K562 (cell line): ENCODE data around the gene TENM3. TPM values are rescaled to one million over a fixed set of nuclear protein-coding genes. Genes with fewer than 3 reads are reported as not detected.

Source experiments
- ATAC-seq: fragments of 200-7000 bp; cut with Tn5 transposase; 3 replicates; pipeline ENCODE4 v1.9.1; 2020; ENCODE audit warnings: moderate library complexity
- BruUV-seq: library from RNA; stranded (reverse); fragments of 400-500 nt; replicated peaks from 2 replicates; lab custom pipeline; 2021; lab: Mats Ljungman, UMichigan
- CTCF ChIA-PET: fragments of 300-600 bp; formaldehyde crosslinking; extraction: SDS; loops from one replicate; lab custom pipeline; 2021; ENCODE audit warnings: low intra/inter-chr PET ratio; lab: Yijun Ruan, JAX
- POLR2A ChIA-PET: fragments of 300-600, 350-650 bp; sonication (Branson Sonifier 250); formaldehyde crosslinking; extraction: SDS; loops from one replicate; lab custom pipeline; 2021; ENCODE audit warnings: antibody characterized with exemption, inconsistent platforms; lab: Yijun Ruan, JAX
- DNase-seq, 4 experiments: peaks; one replicate each; pipeline versions ENCODE4 v3.0.0 to v3.0.0-alpha.2; 2011 to 2018; ENCODE audit warnings: low spot score in 3 of 4, mixed read lengths in 3 of 4; ENCODE audit errors: extremely low read depth in 1 of 4
- FAIRE-seq: peaks from 2 replicates; lab custom pipeline; 2011; peaks lifted over from hg19 to GRCh38; lab: Jason Lieb, UNC
- H2AFZ ChIP-seq: 2 replicates; pipeline ENCODE4 v1.6.0; 2011; ENCODE audit warnings: low read depth, low read length, control low read depth, inconsistent platforms
- H3K27ac ChIP-seq: fragments of 200-600 bp; 3 replicates; pipeline ENCODE4 v1.8.0; 2011; ENCODE audit warnings: low read depth, mild to moderate bottlenecking, control low read depth, inconsistent platforms, low read length, moderate library complexity, mixed read lengths; ENCODE audit errors: extremely low read depth
- H3K27me3 ChIP-seq, 2 experiments: fragments of 300-600 bp in 1 of 2; 2 replicates in 1 of 2; 3 replicates in 1 of 2; pipeline versions ENCODE4 v1.6.0 to v1.8.0; 2011; ENCODE audit warnings: inconsistent platforms in 2 of 2, low read length in 2 of 2, mild to moderate bottlenecking in 1 of 2, mixed read lengths in 1 of 2, moderate library complexity in 1 of 2; ENCODE audit not compliant: control insufficient read depth in 2 of 2, insufficient read depth in 2 of 2
- H3K36me3 ChIP-seq: fragments of 300-600 bp; 3 replicates; pipeline ENCODE4 v1.8.0; 2011; ENCODE audit warnings: mild to moderate bottlenecking, low read length, inconsistent platforms; ENCODE audit not compliant: control insufficient read depth, insufficient read depth
- H3K4me1 ChIP-seq, 2 experiments: fragments of 200-600 bp in 1 of 2; replicated peaks in 1 of 2; 2 replicates in 1 of 2; 3 replicates in 1 of 2; pipeline versions ENCODE4 v1.5.1 to v1.8.0; 2011; ENCODE audit warnings: inconsistent platforms in 2 of 2, low read length in 2 of 2, mild to moderate bottlenecking in 1 of 2, mixed read lengths in 1 of 2, moderate library complexity in 1 of 2; ENCODE audit not compliant: control insufficient read depth in 2 of 2, insufficient read depth in 2 of 2
- H3K4me2 ChIP-seq: 2 replicates; pipeline ENCODE4 v1.6.1; 2011; ENCODE audit warnings: low read length, control low read depth, inconsistent platforms, mixed read lengths; ENCODE audit not compliant: insufficient read depth
- H3K4me3 ChIP-seq: fragments of 200-600 bp; sonication (generic), shearing (Covaris generic); 2 replicates; pipeline ENCODE4 v1.5.1; 2016; ENCODE audit warnings: control low read depth, inconsistent platforms
- H3K79me2 ChIP-seq: fragments of 200-600 bp; 3 replicates; pipeline ENCODE4 v1.8.0; 2011; ENCODE audit warnings: low read length, inconsistent platforms; ENCODE audit not compliant: control insufficient read depth, insufficient read depth
- H3K9ac ChIP-seq, 2 experiments: 2 replicates each; pipeline versions ENCODE4 v1.6.0 to v1.6.1; 2011; ENCODE audit warnings: low read depth in 2 of 2, low read length in 2 of 2, control low read depth in 1 of 2, inconsistent platforms in 1 of 2, mild to moderate bottlenecking in 1 of 2, mixed read lengths in 1 of 2; ENCODE audit not compliant: insufficient read depth in 1 of 2
- H3K9me1 ChIP-seq: one replicate; pipeline ENCODE4 v1.6.0; 2011; ENCODE audit warnings: inconsistent platforms, mild to moderate bottlenecking, low read length, moderate library complexity; ENCODE audit not compliant: control insufficient read depth, insufficient read depth
- H3K9me3 ChIP-seq: replicated peaks from 2 replicates; pipeline ENCODE4 v1.5.1; 2011; ENCODE audit warnings: low read depth, low read length, inconsistent platforms; ENCODE audit not compliant: control insufficient read depth, insufficient read depth
- H4K20me1 ChIP-seq: replicated peaks from 2 replicates; pipeline ENCODE4 v1.6.1; 2011; ENCODE audit warnings: low read length, inconsistent platforms, mixed read lengths; ENCODE audit not compliant: control insufficient read depth, insufficient read depth
- FOSL1 ChIP-seq: fragments of 200-800 bp; sonication (Bioruptor generic); conservative IDR thresholded peaks from 2 replicates; pipeline ENCODE4 v1.6.1; 2016; ENCODE audit warnings: missing genetic modification characterization, missing compliant biosample characterization
- HDAC1 ChIP-seq, 2 experiments: fragments of 450-650 bp; IDR thresholded peaks; 2 replicates each; pipeline ENCODE4 v1.6.1; 2016 to 2017; ENCODE audit warnings: inconsistent platforms in 1 of 2, mild to moderate bottlenecking in 1 of 2, moderate library complexity in 1 of 2
- NCOA1 ChIP-seq: fragments of 450-650 bp; IDR thresholded peaks from 2 replicates; pipeline ENCODE4 v1.6.1; 2016; ENCODE audit warnings: low read depth
- SETDB1 ChIP-seq: IDR thresholded peaks from one replicate; pipeline ENCODE4 v1.6.1; 2012; ENCODE audit warnings: low read length, control low read depth, inconsistent platforms
- STAT5A ChIP-seq: IDR thresholded peaks from 2 replicates; pipeline ENCODE4 v1.6.1; 2012; ENCODE audit warnings: low read length, inconsistent platforms, borderline replicate concordance
- TSC22D4 ChIP-seq: fragments of 450-650 bp; IDR thresholded peaks from 2 replicates; pipeline ENCODE4 v1.6.1; 2016; ENCODE audit warnings: missing genetic modification characterization, missing biosample characterization, control low read depth
- ZNF583 ChIP-seq: fragments of 250-450 bp; sonication (Bioruptor Pico); IDR thresholded peaks from 2 replicates; pipeline ENCODE4 v1.4.0; 2020
- WGBS: fragments of 100-300 bp; shearing (Covaris generic); methylation state at CpG from one replicate; pipeline ENCODE4 v1.1.6; 2016; ENCODE audit warnings: low coverage, mixed read lengths; ENCODE audit not compliant: insufficient coverage; ENCODE audit errors: missing lambda C conversion rate; 5-methylcytosine and 5-hydroxymethylcytosine counted together
- in situ Hi-C: fragments of 300-500 bp; cut with MboI; formaldehyde crosslinking; loops from 4 replicates; pipeline ENCODE4 v1.15.0; 2018; ENCODE audit warnings: inconsistent platforms, mixed read lengths
- intact Hi-C: fragments of 100-400 bp; cut with micrococcal nuclease; formaldehyde crosslinking; loops from 2 replicates; pipeline ENCODE4 v1.14.2; 2022
- polyA plus RNA-seq, 8 experiments: library from polyadenylated mRNA; depleted of rRNA in 4 of 8; stranded (reverse) in 5 of 8; unstranded in 3 of 8; fragments of >200 nt; fragmentation: Nextera tagmentation in 2 of 8; fragmentation: Illumina TruSeq in 1 of 8; extraction: Ambion mirVana in 2 of 8; extraction: Trizol in 1 of 8; gene quantifications; 2 replicates each; pipeline versions ENCODE4 v1.2.1 to v1.2.3, GENCODE V29; 2011 to 2014; ENCODE audit warnings: inconsistent platforms in 1 of 8, missing spikeins in 1 of 8
- total RNA-seq, 7 experiments: library from RNA; depleted of rRNA in 6 of 7; stranded (reverse); fragments of >200 nt in 6 of 7; fragmentation: Illumina TruSeq in 2 of 7; extraction: Trizol in 2 of 7; gene quantifications; 2 replicates each; pipeline versions ENCODE4 v1.2.1 to v1.2.3, GENCODE V29; 2011 to 2021; ENCODE audit warnings: low replicate concordance in 1 of 7

TENM3 gene
- total and polyA plus RNA-seq, 9 of the 15 experiments (the other 6 are each of a cell fraction or from before 2014, with no cell fraction given) = 0.01 to 0.02 TPM; not detected in 7

DNA sequence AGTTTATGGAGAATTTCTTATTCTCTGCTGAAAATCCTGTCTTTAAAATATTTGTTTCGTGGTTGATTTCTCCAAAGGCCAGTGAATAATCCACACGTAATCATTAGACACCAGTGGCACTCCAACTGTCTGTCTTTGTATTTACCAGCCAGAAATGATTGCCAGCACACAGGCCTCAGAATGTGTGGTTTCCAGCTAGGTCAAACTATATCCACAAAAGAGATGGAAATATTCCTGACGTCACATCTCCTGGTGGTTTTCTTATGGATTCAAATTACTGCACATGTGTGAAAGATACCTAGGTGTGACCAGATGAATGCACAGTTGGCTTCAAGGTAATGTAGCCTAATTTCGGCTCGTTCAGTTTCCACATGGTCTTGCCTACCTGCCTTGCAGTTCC lies 27.2 kb upstream of the TENM3 start:
- Histone ChIP-seq H3K36me3 (no peaks in the 10 kb centered on the region), H2AFZ (no peak overlapping the region), H3K9me1 (no peaks in the 10 kb centered on the region), H4K20me1 (no peaks in the 10 kb centered on the region)
- no peak for ATAC-seq
- WGBS = 2% methylated on average over 5 of the region's 5 CpGs
- intact Hi-C loops = no loop called here
- CTCF ChIA-PET = no interaction called here
- no peak for TF ChIP-seq HDAC1 (IDR thresholded peaks at IDR 0.05)
- TF ChIP-seq ZNF583 = no peak
- TF ChIP-seq NCOA1 = no peak
- TF ChIP-seq SETDB1 = no peak
- TF ChIP-seq, all 486 proteins: peak for 0
- H3K4me3 ChIP-seq = no peak overlapping the region
- POLR2A ChIA-PET = no interaction called here
- no peak overlapping the region for H3K4me2 ChIP-seq
- H3K27me3 ChIP-seq = no peaks in the 10 kb centered on the region
- in situ Hi-C loops = no loop called here
- no peaks in the 10 kb centered on the region for H3K9me3 ChIP-seq
- BruUV-seq = no TSS peak
- H3K9ac ChIP-seq = no peak overlapping the region
- H3K27ac ChIP-seq = no peak overlapping the region
- no peaks in the 10 kb centered on the region for H3K4me1 ChIP-seq
- DNase-seq = no peak
- FAIRE-seq = no peak
- H3K79me2 ChIP-seq = no peaks in the 10 kb centered on the region

DNA sequence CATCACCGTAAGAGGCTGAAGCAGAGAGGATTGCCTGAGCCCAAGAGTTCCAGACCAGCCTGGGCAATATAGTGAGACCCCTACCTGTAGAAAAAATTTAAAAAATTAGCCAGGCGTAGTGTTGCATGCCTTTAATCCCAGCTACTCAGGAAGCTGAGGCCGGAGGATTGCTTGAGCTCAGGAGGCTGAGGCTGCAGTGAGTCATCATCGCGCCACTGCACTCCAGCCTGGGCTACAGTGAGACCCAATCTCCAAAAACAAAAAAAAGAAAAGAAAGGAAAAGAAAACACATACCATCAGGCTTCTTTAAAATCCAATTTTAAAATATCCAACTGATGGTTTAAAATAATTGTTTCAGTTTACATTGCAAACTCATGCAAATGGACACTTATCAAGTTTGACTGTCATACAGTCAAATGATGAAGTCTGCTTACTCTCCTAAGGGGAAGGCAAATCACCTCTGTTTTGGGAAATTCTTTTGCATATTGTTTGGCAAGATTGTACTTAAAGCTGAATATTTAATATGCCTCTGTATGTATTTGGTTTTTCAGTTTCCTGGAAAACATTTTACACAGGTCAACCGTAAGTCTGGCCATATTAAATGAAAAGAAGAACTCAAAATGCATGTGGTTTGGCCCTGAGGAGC lies 23.7 kb upstream of the TENM3 start:
- in situ Hi-C loops = no loop called here
- CTCF ChIA-PET = no interaction called here
- BruUV-seq = no TSS peak

More for the DNA sequence above, 23.7 kb upstream of the TENM3 start:
- no peaks in the 10 kb centered on the region for H3K79me2 ChIP-seq
- no peaks in the 10 kb centered on the region for H4K20me1 ChIP-seq
- no peak overlapping the region for H2AFZ ChIP-seq
- H3K9me3 ChIP-seq = no peaks in the 10 kb centered on the region
- no peak overlapping the region for H3K4me3 ChIP-seq
- intact Hi-C loops = no loop called here
- H3K9me1 ChIP-seq = no peaks in the 10 kb centered on the region
- WGBS = 4% methylated on average over 4 of the region's 6 CpGs
- DNase-seq (no peak), FAIRE-seq (no peak), ATAC-seq (no peak)
- TF ChIP-seq TSC22D4 (tag) (no peak), STAT5A (no peak), FOSL1 (no peak)
- H3K9ac ChIP-seq = no peak overlapping the region
- H3K27me3 ChIP-seq = no peaks in the 10 kb centered on the region
- H3K4me2 ChIP-seq = no peak overlapping the region
- no peak overlapping the region for H3K27ac ChIP-seq
- no peaks in the 10 kb centered on the region for H3K36me3 ChIP-seq
- POLR2A ChIA-PET = no interaction called here
- H3K4me1 ChIP-seq = no peaks in the 10 kb centered on the region
